ENCODE results near the gene METTL6.

DNA sequence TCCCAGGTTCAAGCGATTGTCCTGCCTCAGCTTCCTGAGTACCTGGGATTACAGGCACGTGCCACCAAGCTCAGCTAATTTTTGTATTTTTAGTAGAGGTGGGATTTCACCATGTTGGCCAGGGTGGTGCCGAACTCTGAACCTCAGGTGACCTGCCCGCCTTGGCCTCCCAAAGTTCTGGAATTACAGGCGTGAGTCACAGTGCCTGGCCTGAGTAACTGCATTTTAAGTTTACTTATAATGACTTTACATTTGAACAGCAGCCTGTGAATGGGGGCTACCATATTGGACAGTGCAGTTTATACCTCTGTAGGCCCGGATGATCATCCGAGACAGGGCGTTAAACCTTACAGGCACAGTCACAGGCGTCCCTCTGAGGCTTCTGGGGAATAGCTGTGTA is 24.8 kb upstream of the METTL6 start:
- TF ChIP-seq, protein P1, sequence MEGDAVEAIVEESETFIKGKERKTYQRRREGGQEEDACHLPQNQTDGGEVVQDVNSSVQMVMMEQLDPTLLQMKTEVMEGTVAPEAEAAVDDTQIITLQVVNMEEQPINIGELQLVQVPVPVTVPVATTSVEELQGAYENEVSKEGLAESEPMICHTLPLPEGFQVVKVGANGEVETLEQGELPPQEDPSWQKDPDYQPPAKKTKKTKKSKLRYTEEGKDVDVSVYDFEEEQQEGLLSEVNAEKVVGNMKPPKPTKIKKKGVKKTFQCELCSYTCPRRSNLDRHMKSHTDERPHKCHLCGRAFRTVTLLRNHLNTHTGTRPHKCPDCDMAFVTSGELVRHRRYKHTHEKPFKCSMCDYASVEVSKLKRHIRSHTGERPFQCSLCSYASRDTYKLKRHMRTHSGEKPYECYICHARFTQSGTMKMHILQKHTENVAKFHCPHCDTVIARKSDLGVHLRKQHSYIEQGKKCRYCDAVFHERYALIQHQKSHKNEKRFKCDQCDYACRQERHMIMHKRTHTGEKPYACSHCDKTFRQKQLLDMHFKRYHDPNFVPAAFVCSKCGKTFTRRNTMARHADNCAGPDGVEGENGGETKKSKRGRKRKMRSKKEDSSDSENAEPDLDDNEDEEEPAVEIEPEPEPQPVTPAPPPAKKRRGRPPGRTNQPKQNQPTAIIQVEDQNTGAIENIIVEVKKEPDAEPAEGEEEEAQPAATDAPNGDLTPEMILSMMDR (IDR thresholded peaks at IDR 0.05): no peak
- no peak for TF ChIP-seq POLR2A (IDR thresholded peaks at IDR 0.05)
